UCSD-AML1 (cell line): ENCODE measurements around the gene MTUS2.

Experiments
- DNase-seq: peaks from one replicate; lab custom pipeline; 2025; ENCODE audit not compliant: unreplicated experiment; lab: John Stamatoyannopoulos, UW

MTUS2 gene

DNA sequence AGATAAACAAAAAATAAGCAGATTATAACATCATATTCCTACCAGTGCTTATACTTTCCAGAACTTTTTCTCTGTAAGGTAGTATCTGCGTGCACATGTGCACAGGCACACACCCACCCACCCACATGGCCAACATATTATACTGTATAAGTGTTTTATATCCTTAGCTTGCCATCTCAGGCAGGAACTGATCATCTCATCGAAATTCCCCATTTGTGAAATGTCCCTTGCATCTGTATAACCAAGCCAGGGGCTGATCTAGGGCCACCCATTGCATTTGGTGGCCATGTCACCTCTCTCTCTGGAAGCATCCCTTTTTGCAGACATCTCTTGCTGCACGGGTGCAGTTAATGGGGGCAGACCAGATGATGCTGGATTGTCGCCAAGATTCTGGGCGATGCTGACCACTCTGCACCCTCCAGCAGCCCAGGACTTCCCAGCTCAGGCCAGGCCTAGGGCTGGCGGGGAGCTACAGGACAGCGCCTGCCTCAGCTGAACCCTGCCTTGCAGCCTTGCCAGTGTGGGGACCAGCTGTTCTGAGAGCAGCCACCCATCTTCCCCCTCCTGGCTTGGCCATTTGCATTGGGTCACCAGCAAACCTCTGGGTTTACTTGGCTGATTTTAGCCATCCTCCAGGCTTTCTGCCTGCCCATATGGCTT is 679.5 kb downstream of the MTUS2 start:
- DNase-seq, result no peak

DNA sequence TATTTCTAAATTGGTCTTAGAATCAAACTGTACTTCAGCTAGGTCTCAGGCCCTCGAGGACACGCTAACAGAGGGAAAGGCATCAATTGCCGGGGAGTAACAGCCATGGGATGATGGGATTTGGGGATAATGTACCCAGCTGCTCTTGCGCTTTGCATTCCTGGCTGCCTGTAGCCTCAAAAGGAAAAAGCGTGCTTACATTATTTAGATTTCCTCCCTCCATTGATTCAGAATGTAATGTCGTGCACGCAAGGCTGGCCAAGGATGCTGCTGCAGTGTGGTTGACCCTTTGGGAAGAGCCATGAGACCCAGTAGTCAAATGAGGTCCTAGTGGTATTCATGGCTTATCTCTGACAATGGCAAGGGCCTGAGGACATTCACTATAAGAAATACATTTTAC is 680.2 kb downstream of the MTUS2 start:
- no peak for DNase-seq

DNA sequence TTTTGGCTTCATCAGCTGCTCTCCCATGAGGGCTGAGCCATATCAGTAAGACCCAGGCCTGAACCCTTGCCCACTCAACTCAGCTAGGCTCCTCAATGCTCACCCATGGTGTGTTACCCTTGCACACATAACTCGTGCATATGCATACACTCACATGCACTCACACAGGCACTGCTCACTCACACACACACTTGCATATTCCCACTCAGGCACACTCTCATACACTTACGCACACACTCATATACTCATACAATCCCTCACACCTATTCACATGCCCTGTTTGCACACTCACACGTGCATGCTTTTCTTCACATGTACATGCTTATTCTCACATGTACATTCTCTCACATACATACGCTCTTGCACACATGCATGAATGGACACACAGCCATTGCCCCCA is 681.5 kb downstream of the MTUS2 start:
- DNase-seq, result no peak

DNA sequence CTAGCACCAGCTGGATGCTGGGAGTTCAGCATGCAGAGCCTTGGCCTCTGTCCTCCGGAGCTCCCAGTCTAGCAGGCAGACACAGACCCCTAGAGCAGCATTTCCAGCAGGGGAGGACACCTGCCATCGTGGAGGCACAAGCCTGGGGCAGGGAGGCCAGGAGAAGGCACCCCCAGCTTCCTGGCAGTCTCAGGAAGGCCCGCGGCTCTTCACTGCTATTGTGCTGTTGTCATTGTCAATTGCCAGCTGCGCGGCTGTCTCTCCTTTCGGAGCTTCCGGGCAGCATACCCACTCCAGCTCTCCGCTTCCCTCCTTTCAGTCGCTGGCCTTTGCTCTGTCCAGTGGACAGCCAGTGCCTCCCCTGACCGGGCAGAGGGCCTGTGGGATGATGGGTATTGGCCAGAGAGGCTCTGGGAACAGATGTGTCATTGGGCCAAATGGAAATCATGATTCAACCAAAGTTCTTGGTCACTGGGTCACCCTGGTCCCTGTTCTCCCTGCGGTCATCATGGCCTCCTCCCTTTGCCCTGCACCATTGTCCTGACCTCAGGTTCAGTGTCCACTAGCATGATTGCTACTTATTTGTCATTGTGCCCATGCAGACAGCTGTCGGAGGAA is 682.4 kb downstream of the MTUS2 start:
- DNase-seq, result no peak

DNA sequence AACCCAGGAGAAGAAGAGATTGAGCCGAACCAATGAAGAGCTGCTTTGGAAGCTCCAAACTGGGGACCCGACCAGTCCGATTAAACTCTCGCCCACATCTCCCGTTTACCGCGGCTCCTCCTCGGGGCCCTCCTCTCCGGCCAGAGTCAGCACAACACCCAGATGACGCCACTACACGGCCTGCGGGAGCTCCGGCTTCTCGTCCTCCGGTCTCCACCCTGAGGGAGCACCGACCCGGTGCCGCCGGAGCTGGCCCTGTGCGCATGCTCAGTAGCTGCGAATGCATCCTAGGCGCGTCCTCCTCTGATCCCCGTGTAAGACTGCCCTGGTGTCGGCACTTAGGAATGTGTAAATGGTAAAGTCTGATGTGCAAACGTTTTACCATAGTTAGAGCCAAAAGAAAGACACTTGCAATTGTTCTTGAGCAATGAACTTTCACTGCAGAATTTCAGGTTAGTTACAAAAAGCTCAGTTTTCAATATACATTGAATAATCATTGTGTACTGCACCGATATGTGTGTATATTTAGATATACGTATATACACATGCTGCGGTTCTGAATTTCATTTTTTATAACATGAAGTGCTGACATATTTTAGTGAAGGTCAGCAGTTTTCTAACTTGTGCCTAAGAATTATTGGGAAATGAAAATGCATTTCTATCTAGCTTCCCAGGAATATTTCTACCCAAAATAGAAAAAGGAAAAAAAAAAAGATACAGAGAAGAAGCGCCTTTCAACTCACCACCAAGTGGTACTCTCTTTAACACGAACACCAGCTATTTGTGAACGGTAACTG is 683.1 kb downstream of the MTUS2 start:
- DNase-seq, result no peak

DNA sequence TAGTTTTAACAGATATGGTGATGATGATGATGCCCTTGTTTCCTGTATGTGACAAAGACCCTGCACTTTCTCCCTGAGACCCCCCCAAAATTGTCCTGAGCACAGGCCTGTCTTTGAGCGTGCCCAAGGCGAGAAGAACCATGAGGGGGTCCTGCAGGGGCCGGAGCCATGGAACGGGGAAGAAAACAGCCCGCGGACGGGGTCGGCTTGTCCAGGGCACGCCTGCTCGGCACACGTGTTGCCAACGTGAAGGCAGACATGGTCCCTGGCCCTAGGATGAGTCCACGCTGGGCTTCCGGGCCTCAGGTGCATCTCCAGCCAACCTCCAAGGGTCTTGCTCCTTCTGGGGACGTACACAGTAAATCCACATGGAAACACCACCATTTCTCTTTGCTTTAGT is 684.6 kb downstream of the MTUS2 start:
- DNase-seq, result no peak

DNA sequence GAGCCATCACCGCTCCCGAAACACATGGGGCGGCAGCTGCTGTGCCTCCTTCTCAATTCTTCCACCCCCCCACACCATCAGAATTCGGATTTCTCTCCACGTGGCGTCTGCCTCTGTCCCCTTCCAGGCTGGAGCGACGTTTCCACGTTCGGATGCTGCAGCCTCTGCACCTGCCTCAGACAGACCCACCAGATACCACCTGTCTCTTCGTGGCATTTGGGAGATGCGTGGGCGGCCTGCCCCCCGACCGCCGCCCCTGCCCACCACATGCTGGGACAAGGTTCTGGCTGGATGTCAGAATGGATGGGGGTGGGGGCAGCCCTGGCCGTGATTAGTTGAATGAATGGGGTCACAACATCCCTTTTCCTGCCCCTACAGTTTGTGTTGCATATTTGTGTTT is 685.4 kb downstream of the MTUS2 start:
- no peak for DNase-seq

DNA sequence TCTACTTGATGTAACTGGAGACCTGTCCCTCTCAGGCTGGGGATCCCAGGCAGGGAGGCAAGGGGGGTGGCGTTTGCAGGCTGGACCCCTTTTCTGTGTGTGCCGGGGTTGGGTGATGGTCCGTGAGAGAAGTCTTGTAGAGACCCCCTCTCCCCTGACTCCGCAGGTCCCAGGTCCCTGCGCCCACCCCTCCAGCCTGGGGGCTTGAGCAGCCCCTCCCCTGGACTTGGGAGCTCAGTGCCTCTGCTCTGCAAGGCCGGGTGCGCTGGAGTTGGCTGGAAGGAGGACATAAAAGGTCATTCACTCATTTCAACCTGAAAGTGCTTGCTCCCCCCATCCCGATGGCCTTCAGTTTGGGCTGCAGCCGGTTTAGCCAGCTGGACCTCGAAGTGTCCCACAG is 685.8 kb downstream of the MTUS2 start:
- no peak for DNase-seq

DNA sequence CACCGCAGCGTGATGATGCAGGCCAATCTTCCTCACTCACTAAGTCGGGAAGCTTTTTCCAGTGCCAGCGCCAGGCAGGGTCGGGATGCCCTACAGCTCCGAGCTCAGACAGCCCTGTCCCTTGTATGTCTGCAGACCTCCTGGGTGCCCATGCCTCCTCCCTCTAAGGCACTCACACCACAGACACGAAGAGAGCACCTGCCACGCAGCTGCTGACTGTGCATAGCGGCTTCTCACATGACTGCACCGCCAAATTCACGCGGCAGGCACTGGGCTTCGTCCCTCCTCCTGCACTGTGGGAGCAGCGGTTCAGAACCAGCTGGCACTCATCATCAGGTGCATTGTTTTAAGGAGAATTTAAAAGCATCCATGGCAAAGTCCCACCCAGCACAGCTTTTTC is 687.2 kb downstream of the MTUS2 start:
- DNase-seq, result no peak

DNA sequence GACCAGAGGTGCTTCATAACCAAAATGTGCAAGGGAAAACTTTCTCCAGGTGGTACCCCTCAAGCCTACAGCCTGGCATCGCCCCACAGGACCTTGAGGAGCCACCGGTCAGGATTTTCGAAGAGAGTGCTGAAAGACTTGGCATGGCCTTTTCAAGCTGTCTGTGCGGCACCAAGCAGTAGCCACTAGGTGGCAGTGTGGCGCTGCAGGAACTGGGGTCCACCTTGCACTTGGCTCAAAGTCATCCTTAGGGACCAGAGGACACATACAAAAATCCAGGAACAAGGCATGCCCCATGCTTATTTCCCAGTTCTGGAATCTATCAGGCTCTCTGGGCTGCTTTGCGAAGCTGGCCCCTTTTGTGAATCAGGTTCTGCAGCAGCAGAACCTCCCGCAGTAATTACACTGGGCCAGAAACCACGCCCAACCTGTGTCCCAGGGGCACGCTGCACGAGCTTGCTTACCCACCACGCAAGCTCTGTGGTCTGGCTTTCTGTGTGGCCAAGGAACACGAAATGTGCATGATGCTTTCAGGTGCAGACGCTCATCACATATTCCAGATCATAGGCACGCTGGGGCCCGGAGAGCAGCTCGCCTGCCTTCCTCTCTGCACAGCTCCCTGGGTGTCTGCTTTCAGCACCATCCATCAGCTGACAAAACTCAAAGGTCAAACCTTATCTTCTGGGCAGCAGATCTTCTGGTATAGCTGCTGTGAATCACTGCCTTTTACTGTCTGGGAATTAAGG is 688.2 kb downstream of the MTUS2 start:
- peak; percentile 77 for DNase-seq

DNA sequence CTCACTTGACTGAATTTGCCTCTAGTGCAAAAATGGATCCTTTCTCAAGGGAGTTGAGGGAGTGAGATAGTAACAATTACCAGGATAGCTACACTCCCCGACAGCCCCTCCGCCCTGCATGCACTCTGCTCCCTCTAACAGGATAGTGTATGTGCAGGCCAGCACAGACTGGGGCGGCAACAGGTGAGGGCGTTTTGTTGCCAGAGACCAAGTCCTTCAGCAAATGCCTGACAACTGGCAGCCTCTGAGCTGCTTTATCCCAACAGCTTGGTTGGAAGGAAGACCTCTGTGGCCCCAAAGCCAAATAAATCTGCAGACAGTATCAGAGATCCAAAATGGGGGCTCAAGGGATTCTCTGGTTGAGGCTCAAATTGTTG is 688.7 kb downstream of the MTUS2 start:
- DNase-seq, result no peak

DNA sequence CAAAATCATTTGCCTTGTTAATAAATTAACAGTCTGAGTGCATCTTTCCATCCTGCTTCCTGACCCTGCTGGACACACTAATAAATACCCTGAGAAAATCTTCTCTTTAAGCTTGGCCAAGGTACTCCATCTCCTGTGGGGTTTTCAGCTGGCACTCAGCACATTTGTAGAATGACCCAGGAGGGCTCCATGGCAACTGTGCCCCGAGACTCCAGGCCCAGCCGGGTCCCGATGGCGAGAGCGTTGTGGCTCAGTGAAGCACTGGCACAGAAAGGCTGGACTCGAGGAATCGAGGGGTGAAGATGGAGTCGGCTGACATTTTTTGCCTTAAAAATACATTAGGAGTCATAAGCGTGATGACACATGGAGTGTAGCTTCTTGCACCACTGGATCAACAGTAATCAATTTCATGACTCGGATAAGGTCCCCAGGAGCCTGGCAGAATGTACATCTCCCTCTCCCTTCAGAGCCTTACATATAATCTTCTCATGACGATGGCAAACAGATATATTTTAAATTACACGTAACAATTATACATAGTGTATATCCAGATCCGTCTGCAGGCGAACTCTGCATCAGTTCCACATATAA is 690.0 kb downstream of the MTUS2 start:
- DNase-seq, result no peak

DNA sequence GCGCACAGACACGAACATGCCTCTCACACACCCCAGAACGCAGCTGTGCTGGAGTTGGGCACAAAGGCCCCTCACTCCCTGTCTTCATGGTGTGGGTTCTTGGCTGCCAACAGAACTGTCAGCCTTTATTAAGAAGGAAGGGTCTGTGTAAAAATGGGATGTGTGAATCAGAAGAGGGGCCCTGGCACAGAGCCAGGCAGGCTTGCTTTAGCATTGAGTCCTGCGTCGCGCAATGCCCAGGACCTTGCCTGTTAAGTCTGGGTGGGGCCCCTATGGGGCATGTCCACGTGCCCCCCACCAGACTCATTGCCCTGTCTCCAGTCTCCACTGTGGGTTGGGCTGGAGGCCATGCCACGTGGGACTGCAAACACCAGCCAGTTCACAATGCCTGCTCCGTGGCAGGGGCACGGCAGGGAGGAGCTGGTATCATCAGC is 690.5 kb downstream of the MTUS2 start:
- DNase-seq, result no peak

DNA sequence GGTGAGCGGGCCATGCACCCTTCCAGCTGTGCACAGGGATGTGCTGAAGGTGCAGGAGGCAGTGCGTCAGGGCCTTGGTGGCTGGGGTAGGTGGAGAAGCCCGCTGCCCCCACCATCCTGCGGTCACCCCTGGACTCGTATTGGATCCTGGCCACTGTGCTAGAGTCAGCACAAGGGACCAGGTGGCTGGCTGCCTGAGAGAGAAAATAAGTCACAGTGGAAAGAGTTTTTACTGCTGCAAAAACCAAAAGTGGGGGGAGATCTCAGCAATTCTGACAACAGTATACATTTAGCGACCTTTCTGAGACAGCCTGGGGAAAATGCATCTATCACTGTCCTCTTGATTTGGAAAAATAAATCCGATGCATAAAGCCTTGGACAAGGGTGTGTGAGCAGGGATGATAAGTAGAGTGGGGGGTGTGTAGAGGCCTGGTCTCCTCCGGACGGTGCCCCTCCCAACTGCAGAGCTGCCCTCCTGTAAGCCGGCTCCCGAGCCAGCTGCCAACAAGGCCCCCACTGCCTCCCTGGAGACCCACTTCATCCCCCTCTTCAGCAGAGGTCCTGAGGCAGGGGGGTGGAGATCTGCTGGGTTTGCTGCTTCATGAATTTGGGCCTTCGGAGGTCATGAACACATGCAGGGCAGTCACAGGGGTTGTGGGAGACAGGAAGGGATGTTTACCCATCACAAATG is 691.1 kb downstream of the MTUS2 start:
- DNase-seq, result no peak

DNA sequence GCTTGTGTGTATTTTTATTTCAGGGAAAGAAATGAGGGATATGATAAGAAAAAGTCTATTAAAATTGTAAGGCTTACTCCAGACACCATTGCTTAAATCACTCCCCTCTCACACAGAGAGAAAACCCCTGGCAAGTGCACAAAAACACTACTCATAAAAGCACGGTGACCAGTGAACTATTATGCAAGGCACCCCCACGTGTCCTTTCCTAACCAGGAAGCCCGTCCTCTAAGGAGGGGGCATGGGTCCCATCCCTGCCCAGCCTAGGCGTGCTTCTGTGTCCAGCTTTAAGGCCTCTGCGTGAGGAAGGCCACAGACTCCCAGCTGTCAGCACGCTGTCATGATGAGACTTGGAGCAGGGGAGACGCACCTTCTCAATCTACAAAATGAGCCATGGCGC is 691.8 kb downstream of the MTUS2 start:
- no peak for DNase-seq

DNA sequence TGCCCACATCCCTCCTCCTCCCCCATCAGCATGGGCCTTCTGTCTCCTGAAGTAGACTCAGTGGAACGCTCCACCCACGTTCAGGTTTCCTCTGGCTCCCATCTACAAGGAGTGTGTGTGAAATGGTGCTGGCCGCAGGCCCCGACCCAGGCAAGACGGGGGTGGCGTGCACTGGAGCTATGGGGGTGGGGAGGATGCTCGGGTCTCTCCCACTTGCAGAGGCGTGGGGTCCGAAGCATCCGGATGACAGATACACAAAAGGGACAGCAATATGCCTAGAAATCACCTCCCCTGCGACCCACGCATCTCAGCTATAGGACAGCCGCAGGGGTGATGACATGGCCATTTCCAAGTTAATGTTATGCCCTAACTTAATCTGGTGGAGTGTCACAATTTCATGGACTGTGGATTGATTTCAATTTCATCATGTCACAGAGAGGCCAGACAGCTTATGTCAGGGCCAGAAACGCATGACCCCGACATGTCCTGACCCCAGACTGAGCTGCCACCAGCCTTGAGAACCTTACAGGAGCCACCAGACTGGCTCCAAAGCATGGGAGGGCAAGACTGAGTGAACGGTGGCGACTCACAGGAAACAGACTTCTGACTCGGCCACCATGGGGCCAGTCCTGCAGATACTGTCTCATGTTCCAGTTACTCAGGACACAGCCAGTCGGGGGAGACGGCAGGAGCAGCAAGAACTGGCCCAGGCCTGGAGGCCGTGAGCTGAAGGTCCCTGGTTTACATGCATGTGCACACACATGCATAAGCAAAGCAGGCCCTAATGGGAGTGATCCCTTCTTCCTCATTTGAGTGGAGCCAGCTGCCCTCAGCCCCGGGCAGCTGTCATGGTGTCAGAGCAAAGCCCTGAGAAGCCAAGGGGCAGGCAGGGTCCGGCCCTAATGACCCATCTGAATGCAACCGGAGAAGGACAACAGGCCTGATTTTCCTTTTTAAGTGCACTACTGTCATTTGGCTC is 693.2 kb downstream of the MTUS2 start:
- DNase-seq, result no peak

DNA sequence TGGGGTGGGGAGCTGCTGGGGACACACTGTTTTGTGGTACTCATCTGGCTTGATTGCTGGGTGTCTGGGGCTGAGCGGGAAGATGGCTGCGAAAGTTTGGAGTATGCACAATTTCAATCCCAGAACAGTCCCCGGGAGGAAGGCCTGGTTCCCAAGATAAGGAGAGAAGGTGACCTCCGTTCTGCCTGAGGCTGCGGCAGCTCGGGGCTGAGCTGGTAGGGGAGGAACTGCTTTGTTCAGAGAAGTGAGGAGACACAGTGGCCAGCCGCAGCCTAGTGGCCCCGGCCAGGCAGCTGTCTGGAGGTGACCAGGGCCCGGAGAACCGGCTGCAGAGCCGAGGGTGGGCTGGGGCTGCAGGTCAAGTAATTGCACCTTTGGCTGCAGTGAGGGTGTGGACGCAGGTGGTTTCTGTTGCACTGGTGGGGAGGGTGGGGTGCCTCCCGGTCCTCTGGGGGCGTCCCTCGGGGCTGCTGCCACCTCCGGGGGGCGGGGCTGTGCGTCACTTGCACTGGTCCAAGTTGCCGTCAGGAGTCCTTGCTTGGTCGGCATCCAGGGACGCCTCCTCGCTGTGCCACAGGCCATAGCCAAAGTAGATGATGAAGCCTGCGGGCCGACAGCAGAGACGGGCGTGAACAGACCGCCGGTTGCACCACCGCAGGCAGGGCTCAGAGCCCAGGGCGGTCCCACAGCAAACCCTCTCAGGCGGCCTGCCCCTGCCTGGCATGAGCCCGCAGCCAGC is 694.0 kb downstream of the MTUS2 start:
- no peak for DNase-seq

DNA sequence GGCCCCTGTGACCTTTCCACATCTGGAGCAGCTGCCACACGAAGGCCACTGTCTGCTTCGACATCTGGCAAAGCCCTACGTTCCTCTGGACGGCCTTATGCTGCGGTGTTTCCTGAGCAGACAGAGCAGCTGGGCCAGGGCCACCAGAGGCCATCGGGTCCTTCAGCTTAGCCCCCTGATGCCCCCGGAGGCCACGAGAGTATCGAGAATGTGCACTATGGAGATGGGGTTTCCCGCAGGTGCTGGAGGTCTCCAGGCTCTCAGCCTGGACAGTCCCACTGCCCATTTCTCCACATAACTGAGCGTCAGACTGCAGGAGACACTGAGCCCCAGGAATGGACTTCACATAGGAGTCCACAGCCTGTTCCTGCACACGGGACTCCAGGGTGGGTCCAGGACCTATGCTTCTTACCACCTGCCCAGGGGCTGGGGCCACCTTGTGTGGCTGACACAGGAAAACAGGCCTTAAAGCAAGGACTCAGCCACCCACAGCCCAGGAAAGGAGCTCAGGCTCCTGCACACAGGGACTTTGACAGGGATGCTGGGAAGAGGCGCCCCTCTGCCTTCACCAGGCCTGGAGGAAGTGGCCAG is 694.7 kb downstream of the MTUS2 start:
- no peak for DNase-seq
